Subcutaneous abdominal adipose tissue (tissue), 5 donors: Measurements from ENCODE around the gene IMMP1L.
"Not testable (repeated sequence)": the region's sequence is repeated elsewhere in the genome, so short reads cannot be mapped to it uniquely, and the experiment has no call there.

Experiments used
- H3K27ac ChIP-seq: one replicate; pipeline ENCODE4 v1.7.0; 2013; ENCODE audit warnings: low read depth, mild to moderate bottlenecking, inconsistent platforms, low read length, moderate library complexity
- H3K27me3 ChIP-seq, 5 donors: one replicate each; pipeline ENCODE4 v1.7.0; 2013; ENCODE audit warnings: low read length in 5 of 5, inconsistent platforms in 1 of 5; ENCODE audit not compliant: control insufficient read depth in 5 of 5, insufficient read depth in 4 of 5
- H3K36me3 ChIP-seq, 5 donors: one replicate each; pipeline ENCODE4 v1.7.0; 2013; ENCODE audit warnings: low read length in 5 of 5; ENCODE audit not compliant: control insufficient read depth in 5 of 5, insufficient read depth in 5 of 5
- H3K4me1 ChIP-seq, 5 donors: one replicate each; pipeline ENCODE4 v1.7.0; 2013; ENCODE audit warnings: low read length in 5 of 5, mild to moderate bottlenecking in 3 of 5, moderate library complexity in 1 of 5; ENCODE audit not compliant: control insufficient read depth in 5 of 5, insufficient read depth in 5 of 5
- H3K4me3 ChIP-seq, 5 donors: one replicate each; pipeline ENCODE4 v1.7.0; 2013; ENCODE audit warnings: low read length in 5 of 5, low read depth in 1 of 5
- H3K9ac ChIP-seq, 5 donors: one replicate each; pipeline ENCODE4 v1.7.0; 2013; ENCODE audit warnings: low read length in 5 of 5, mild to moderate bottlenecking in 4 of 5, moderate library complexity in 3 of 5
- H3K9me3 ChIP-seq, 5 donors: one replicate each; pipeline ENCODE4 v1.7.0; 2013; ENCODE audit warnings: low read length in 5 of 5; ENCODE audit not compliant: control insufficient read depth in 5 of 5
- donor health status: healthy.
- donor health status: healthy.
- donor health status: healthy.
- donor health status: healthy.
- donor health status: healthy.

The IMMP1L gene

GRCh38 chr11:31512117-31512516, 2.7 kb upstream of the IMMP1L start:
- H3K4me1 ChIP-seq: peaks cover 0 to 27% (median 18%) of the 10 kb centered on the region in 5 donors
- H3K27ac ChIP-seq: no peak overlapping the region
- no peaks in the 10 kb centered on the region for H3K36me3 ChIP-seq
- no peaks in the 10 kb centered on the region for H3K9me3 ChIP-seq
- H3K9ac ChIP-seq: no peak overlapping the region
- H3K4me3 ChIP-seq: no peak overlapping the region
- H3K27me3 ChIP-seq: no peaks in the 10 kb centered on the region

- Histone ChIP-seq H3K27ac (peak overlapping the region; percentile 84), H3K4me3 (peak overlapping the region; percentile 87 to 100 (median 98)), H3K4me1 (peaks cover 0 to 27% (median 18%) of the 10 kb centered on the region in 5 donors), H3K27me3 (no peaks in the 10 kb centered on the region), H3K9me3 (no peaks in the 10 kb centered on the region), H3K9ac (peak overlapping the region in 4 of 5 donors; percentile 89 to 97 (median 96)), H3K36me3 (peaks cover 0 to 6% (median 4%) of the 10 kb centered on the region in 5 donors)
These were observed 382 bp downstream of the IMMP1L start for GRCh38 chr11:31509051-31509428.

GRCh38 chr11:31500560-31500959, 8.9 kb downstream of the IMMP1L start:
- H3K36me3 ChIP-seq: peaks cover 0 to 12% (median 4%) of the 10 kb centered on the region in 5 donors
- no peak overlapping the region for H3K27ac ChIP-seq
- H3K27me3 ChIP-seq: no peaks in the 10 kb centered on the region
- H3K4me3 ChIP-seq: no peak overlapping the region
- H3K4me1 ChIP-seq: no peaks in the 10 kb centered on the region
- no peak overlapping the region for H3K9ac ChIP-seq
- H3K9me3 ChIP-seq: no peaks in the 10 kb centered on the region

- Histone ChIP-seq H3K27me3 (no peaks in the 10 kb centered on the region), H3K36me3 (peaks cover 0 to 8% (median under 1%) of the 10 kb centered on the region in 5 donors), H3K4me1 (no peaks in the 10 kb centered on the region), H3K27ac (no peak overlapping the region), H3K9ac (no peak overlapping the region), H3K9me3 (no peaks in the 10 kb centered on the region), H3K4me3 (no peak overlapping the region)
These were observed 9.7 kb downstream of the IMMP1L start for GRCh38 chr11:31499576-31500178.

GRCh38 chr11:31493762-31494161, 15.7 kb downstream of the IMMP1L start:
- not testable (repeated sequence) for H3K36me3 ChIP-seq, H3K9ac ChIP-seq, H3K9me3 ChIP-seq, H3K27me3 ChIP-seq, H3K27ac ChIP-seq, H3K4me3 ChIP-seq, H3K4me1 ChIP-seq

GRCh38 chr11:31493235-31493634, 16.2 kb downstream of the IMMP1L start:
- no peak overlapping the region for H3K27ac ChIP-seq
- H3K9ac ChIP-seq: no peak overlapping the region
- no peaks in the 10 kb centered on the region for H3K27me3 ChIP-seq
- no peaks in the 10 kb centered on the region for H3K36me3 ChIP-seq
- no peaks in the 10 kb centered on the region for H3K9me3 ChIP-seq
- H3K4me3 ChIP-seq: no peak overlapping the region
- H3K4me1 ChIP-seq: no peaks in the 10 kb centered on the region

GRCh38 chr11:31492320-31492913, 17.0 kb downstream of the IMMP1L start:
- H3K4me3 ChIP-seq: no peak overlapping the region
- no peaks in the 10 kb centered on the region for H3K36me3 ChIP-seq
- H3K9ac ChIP-seq: peak overlapping the region in 1 of 5 donors; percentile 0
- H3K27me3 ChIP-seq: no peaks in the 10 kb centered on the region
- no peaks in the 10 kb centered on the region for H3K4me1 ChIP-seq
- H3K9me3 ChIP-seq: no peaks in the 10 kb centered on the region
- H3K27ac ChIP-seq: no peak overlapping the region

- Histone ChIP-seq H3K27me3 (no peaks in the 10 kb centered on the region), H3K36me3 (no peaks in the 10 kb centered on the region), H3K4me3 (no peak overlapping the region), H3K4me1 (no peaks in the 10 kb centered on the region), H3K9ac (no peak overlapping the region), H3K27ac (no peak overlapping the region), H3K9me3 (no peaks in the 10 kb centered on the region)
These were observed 21.6 kb downstream of the IMMP1L start for GRCh38 chr11:31487848-31488247.

GRCh38 chr11:31484497-31484896, 24.9 kb downstream of the IMMP1L start:
- Histone ChIP-seq H3K4me1 (no peaks in the 10 kb centered on the region), H3K36me3 (no peaks in the 10 kb centered on the region), H3K27ac (no peak overlapping the region), H3K27me3 (no peaks in the 10 kb centered on the region), H3K4me3 (no peak overlapping the region), H3K9ac (no peak overlapping the region), H3K9me3 (no peaks in the 10 kb centered on the region)

GRCh38 chr11:31480930-31481329, 28.5 kb downstream of the IMMP1L start:
- H3K9me3 ChIP-seq: no peaks in the 10 kb centered on the region
- no peak overlapping the region for H3K4me3 ChIP-seq
- no peaks in the 10 kb centered on the region for H3K4me1 ChIP-seq
- no peak overlapping the region for H3K27ac ChIP-seq
- H3K36me3 ChIP-seq: no peaks in the 10 kb centered on the region
- no peaks in the 10 kb centered on the region for H3K27me3 ChIP-seq
- H3K9ac ChIP-seq: no peak overlapping the region
